ES-I3 (cell line): ENCODE results near the gene ISLR2.
"Not testable (repeated sequence)": the region's sequence is repeated elsewhere in the genome, so short reads cannot be mapped to it uniquely, and the experiment has no call there.

ENCODE experiments used
- H3K36me3 ChIP-seq: 2 replicates; pipeline ENCODE4 v1.6.1; 2013; ENCODE audit warnings: mild to moderate bottlenecking, low read length, control low read depth, moderate library complexity; ENCODE audit not compliant: insufficient read depth
- H3K4me1 ChIP-seq: 2 replicates; pipeline ENCODE4 v1.6.1; 2013; ENCODE audit warnings: mild to moderate bottlenecking, control low read depth, low read length; ENCODE audit not compliant: insufficient read depth
- H3K9ac ChIP-seq: 2 replicates; pipeline ENCODE4 v1.6.1; 2013; ENCODE audit warnings: low read depth, mild to moderate bottlenecking, low read length, moderate library complexity
- H3K9me3 ChIP-seq: 2 replicates; pipeline ENCODE4 v1.6.1; 2013; ENCODE audit warnings: mild to moderate bottlenecking, low read length, moderate library complexity; ENCODE audit not compliant: control insufficient read depth, insufficient read depth

The ISLR2 gene

DNA sequence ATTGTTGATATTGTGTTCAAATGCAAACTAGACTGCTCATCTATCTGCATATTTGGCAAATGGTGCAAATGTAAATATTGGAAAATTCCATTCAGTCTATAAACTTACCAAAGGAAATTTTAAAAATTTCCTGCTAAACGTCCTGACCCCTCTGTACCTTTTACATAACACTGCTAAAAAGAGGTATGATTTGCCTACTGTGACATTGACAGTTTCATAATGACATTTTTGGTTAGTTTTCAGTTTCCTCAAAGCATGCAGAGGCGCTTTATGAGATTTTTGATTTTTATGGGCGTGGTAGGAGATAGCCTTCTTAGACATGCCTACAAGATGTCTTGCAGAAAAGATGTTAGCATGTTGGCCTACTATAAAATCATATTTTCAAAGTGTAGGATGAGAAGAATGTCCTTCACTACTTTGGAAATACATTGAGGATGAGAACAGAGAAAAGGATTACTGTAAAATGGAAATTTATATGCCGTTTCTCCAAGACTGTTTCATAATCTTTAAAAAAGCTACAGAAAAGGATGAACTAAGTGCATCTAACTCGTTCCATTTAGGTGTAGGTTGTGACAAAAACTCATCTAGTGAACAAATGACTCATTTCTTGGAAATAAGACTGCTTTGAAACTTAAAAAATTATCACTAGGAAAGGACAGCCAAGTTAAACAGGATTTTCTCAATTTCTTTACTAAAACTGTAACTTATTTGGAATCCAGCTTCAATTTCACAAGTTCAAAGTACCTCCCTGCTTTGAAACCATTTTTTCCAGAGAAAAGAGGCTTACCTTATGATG, 28.7 kb downstream of the ISLR2 start:
- peaks cover 4% of the 10 kb centered on the region for H3K4me1 ChIP-seq
- no peaks in the 10 kb centered on the region for H3K36me3 ChIP-seq
- no peak overlapping the region for H3K9ac ChIP-seq
- H3K9me3 ChIP-seq, result no peaks in the 10 kb centered on the region

- H3K36me3 ChIP-seq, result no peaks in the 10 kb centered on the region
Measured at GRCh38 chr15:74159773-74160172, 29.4 kb downstream of the ISLR2 start.

DNA sequence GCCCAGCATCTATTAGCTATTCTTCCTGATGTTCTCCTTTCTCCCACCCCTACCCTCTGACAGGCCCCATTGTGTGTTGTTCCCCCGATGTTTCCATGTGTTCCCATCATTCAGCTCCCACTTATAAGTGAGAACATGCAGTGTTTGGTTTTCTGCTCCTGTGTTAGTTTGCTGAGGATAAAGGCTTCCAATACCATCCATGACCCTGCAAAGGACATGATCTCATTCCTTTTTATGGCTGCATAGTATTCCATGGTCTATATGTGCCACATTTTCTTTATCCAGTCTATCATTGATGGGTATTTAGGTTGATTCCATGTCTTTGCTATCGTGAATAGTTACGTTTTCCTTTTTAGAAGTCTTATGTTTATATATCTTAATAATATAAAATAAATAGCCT, 30.0 kb downstream of the ISLR2 start:
- not testable (repeated sequence) for H3K4me1 ChIP-seq, H3K36me3 ChIP-seq, H3K9ac ChIP-seq, H3K9me3 ChIP-seq

More at GRCh38 chr15:74159773-74160172, 29.4 kb downstream of the ISLR2 start:
- Histone ChIP-seq H3K9me3 (no peaks in the 10 kb centered on the region), H3K9ac (no peak overlapping the region), H3K4me1 (peaks cover 4% of the 10 kb centered on the region)

DNA sequence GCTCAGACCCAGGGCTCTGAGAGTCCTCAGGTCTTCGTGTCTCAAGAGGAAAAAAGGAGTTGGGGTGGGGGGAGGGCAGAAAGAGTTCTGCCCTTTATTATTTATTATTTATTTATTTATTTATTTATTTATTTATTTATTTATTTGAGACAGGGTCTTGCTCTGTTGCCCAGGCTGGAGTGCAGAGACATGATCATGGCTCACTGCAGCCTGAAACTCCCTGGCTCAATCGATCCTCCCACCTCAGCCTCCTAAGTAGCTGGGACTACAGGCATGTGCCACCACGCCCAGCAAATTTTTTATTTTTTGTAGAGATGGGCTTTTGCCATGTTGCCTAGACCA, 31.8 kb downstream of the ISLR2 start:
- not testable (repeated sequence) for H3K9ac ChIP-seq, H3K4me1 ChIP-seq, H3K36me3 ChIP-seq, H3K9me3 ChIP-seq

DNA sequence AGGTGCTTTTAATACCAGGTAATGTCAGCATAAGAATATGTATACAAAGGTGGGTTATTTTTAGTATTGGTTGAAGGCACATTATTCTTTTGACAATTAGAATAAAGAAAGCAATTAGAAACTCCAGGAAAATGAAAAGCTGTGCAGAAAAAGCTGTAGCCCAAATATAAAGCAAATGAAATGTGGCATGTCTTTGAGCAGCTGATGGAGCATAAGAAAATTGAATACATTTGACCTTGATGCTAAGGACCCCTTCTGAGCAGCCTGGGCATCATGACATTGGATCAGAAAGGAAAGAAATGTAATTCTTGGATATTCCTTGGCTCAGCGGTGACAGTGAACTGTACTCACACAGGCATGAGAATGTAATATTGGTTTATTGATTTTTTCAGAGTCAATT, 35.1 kb downstream of the ISLR2 start:
- Histone ChIP-seq H3K36me3 (no peaks in the 10 kb centered on the region), H3K4me1 (no peaks in the 10 kb centered on the region), H3K9ac (no peak overlapping the region), H3K9me3 (no peaks in the 10 kb centered on the region)

- Histone ChIP-seq H3K9me3 (no peaks in the 10 kb centered on the region), H3K36me3 (no peaks in the 10 kb centered on the region), H3K4me1 (peaks cover 4% of the 10 kb centered on the region), H3K9ac (no peak overlapping the region)
Measured at GRCh38 chr15:74167891-74168331, 37.5 kb downstream of the ISLR2 start.

GRCh38 chr15:74168711-74169126, 38.3 kb downstream of the ISLR2 start:
- Histone ChIP-seq H3K36me3 (no peaks in the 10 kb centered on the region), H3K4me1 (peaks cover 12% of the 10 kb centered on the region), H3K9me3 (no peaks in the 10 kb centered on the region), H3K9ac (no peak overlapping the region)

DNA sequence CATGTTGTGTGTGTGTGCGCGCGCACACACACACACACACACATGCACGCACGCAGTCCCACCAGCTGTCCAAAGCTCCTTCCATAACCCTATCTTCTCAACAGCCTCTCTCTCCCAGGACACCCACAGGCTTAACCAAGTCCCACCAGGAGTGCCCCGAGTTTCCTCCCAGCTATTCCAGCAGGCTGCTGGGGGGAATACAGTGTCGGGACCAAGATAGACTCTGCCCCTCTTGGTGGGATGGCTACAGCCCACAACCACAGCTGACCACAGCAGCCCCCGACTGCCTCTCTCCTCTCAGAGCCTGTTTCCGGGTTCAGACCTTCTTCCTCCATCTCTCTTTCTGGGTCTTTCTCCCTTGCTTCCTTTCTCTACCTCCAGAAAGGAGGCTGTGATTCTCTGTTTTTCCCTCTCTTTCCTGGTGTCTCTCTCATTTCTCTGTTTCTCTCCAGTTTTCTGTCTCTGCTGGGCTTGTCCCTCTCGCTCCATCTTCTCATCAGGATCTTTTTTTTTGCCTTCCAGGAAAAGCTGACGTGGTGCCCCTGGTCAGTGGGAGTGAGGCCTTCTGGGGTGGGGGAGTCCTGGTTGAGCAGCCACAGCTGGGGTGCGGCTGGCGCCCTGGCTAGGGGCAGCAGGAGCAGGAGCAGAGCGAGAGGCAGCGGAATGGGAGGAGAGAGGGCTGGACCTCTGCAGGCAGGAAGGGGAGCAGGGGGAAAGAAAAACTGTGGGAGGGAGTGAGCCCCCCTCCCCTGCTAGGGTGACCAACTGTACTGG, 39.9 kb downstream of the ISLR2 start:
- no peak overlapping the region for H3K9ac ChIP-seq
- H3K9me3 ChIP-seq, result no peaks in the 10 kb centered on the region
- H3K4me1 ChIP-seq, result peaks cover 17% of the 10 kb centered on the region
- H3K36me3 ChIP-seq, result no peaks in the 10 kb centered on the region

GRCh38 chr15:74170875-74171578, 40.6 kb downstream of the ISLR2 start:
- no peaks in the 10 kb centered on the region for H3K36me3 ChIP-seq
- no peak overlapping the region for H3K9ac ChIP-seq
- H3K9me3 ChIP-seq, result no peaks in the 10 kb centered on the region
- H3K4me1 ChIP-seq, result peaks cover 17% of the 10 kb centered on the region

DNA sequence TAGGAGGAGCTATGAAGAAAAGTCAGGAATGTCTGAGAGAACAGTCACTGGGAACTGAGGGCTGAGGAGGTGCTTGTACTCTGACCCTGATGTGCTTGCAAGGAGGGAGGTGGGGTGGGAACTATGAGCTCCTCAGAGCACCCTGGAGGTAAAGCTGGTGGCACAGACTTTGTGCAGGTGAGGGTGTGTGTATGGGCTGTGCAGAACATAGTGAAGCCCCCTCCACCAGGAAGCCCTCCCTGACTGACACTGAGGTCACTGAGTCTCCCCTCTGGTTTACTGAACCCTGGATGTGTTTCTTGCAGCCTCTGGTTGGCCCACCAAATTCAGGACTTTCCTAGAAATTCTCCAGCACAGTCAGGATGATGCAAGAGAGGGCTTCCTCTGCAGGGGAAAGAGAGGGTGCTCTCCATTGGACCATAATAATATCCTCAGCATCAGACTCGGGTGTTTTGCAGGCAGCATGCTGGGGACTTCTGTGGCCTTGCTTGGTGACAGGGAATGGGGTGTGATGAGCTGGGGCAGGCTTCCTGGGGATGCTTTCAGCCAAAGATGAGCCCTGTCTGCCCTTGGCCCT, 41.7 kb downstream of the ISLR2 start:
- Histone ChIP-seq H3K36me3 (no peaks in the 10 kb centered on the region), H3K9me3 (no peaks in the 10 kb centered on the region), H3K4me1 (peaks cover 23% of the 10 kb centered on the region), H3K9ac (no peak overlapping the region)

DNA sequence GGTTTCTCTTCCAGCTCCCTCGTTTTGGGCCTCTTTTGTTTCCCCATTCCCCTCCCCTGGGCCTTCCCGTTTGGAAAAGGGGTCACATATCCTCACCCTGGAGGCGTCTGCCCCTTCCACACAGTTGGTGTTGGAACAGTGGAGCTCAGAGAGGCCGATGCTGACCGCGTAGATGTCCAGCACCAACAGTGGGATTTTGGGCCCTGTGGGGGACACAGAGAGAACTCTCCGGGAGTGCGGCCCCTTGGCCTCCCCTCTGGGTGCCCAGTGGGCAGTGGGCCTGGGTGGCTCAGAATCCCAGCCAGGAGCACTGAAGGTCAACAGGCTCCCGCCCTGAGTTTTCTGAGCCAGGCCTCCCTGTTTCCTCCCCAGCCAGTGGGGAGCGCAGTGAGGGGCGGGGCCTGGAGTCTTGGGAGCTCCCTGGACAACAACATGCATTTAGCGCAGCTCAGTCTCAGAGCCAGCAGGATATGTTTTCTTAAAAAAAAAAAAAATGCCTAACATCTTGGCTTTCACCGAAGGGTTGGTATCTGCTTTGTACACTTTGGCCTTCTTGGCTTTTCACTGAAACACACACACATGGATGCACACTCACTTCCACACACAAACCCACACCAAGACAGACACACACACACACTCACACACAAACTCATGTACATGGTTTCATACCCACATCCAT, 42.5 kb downstream of the ISLR2 start:
- Histone ChIP-seq H3K9me3 (no peaks in the 10 kb centered on the region), H3K36me3 (no peaks in the 10 kb centered on the region), H3K4me1 (peaks cover 23% of the 10 kb centered on the region), H3K9ac (no peak overlapping the region)

- peaks cover 23% of the 10 kb centered on the region for H3K4me1 ChIP-seq
- no peaks in the 10 kb centered on the region for H3K36me3 ChIP-seq
- no peaks in the 10 kb centered on the region for H3K9me3 ChIP-seq
- no peak within 1 kb of the TSS for H3K9ac ChIP-seq
Measured at GRCh38 chr15:74173380-74174218, 43.2 kb downstream of the ISLR2 start, which contains the start of gene ISLR. TSS of gene ISLR (plus strand) at chr15:74173710. CDS start at chr15:74174859, 1,149 bp downstream.

- no peaks in the 10 kb centered on the region for H3K9me3 ChIP-seq
- H3K4me1 ChIP-seq, result peaks cover 26% of the 10 kb centered on the region
- no peaks in the 10 kb centered on the region for H3K36me3 ChIP-seq
- H3K9ac ChIP-seq, result no peak overlapping the region
Measured at GRCh38 chr15:74174219-74174957, 44.0 kb downstream of the ISLR2 start.
